K562 (cell line): Measurements from ENCODE around the gene RNU6-9. TPM values are rescaled to one million over a fixed set of nuclear protein-coding genes. Genes with fewer than 3 reads are reported as not detected.

Experiments
- BDP1 ChIP-seq: IDR thresholded peaks from 3 replicates; pipeline ENCODE4 v1.6.1; 2011; ENCODE audit not compliant: insufficient read length, insufficient read depth
- CCNT2 ChIP-seq: IDR thresholded peaks from 2 replicates; pipeline ENCODE4 v1.6.1; 2011; ENCODE audit warnings: borderline replicate concordance, low read depth, mild to moderate bottlenecking, moderate library complexity, mixed read lengths, low read length; ENCODE audit not compliant: insufficient read length; ENCODE audit errors: extremely low read depth
- CREM ChIP-seq: IDR thresholded peaks from 2 replicates; pipeline ENCODE4 v1.6.1; 2014; ENCODE audit warnings: antibody characterized with exemption, low read depth
- EP300 ChIP-seq: IDR thresholded peaks from 2 replicates; pipeline ENCODE4 v1.6.1; 2012; ENCODE audit warnings: low read length, improper control_type of control experiment
- FOXM1 ChIP-seq, 2 experiments: fragments of 450-650 bp in 1 of 2; sonication (generic) in 1 of 2; formaldehyde crosslinking in 1 of 2; IDR thresholded peaks; 2 replicates each; pipeline versions ENCODE4 v1.6.1 to v1.9.0; 2017 to 2022; ENCODE audit warnings: low read depth in 2 of 2, mild to moderate bottlenecking in 2 of 2, missing genetic modification reagents in 1 of 2, moderate library complexity in 1 of 2
- HDGF ChIP-seq: fragments of 450-650 bp; IDR thresholded peaks from 2 replicates; pipeline ENCODE4 v1.6.1; 2016
- IFI16 ChIP-seq: fragments of 250-450 bp; sonication (Bioruptor Pico); IDR thresholded peaks from 2 replicates; pipeline ENCODE4 v2.1.2; 2022; ENCODE audit warnings: mild to moderate bottlenecking, inconsistent platforms
- KDM2B ChIP-seq: fragments of 250-450 bp; sonication (Bioruptor Pico); IDR thresholded peaks from 2 replicates; pipeline ENCODE4 v1.8.0; 2021; ENCODE audit warnings: mild to moderate bottlenecking, moderate library complexity
- LEF1 ChIP-seq: fragments of 450-650 bp; IDR thresholded peaks from 2 replicates; pipeline ENCODE4 v1.6.1; 2016; ENCODE audit warnings: mild to moderate bottlenecking
- NFYB ChIP-seq: IDR thresholded peaks from 2 replicates; pipeline ENCODE4 v1.6.1; 2011; ENCODE audit warnings: mild to moderate bottlenecking, moderate library complexity; ENCODE audit not compliant: insufficient read length; ENCODE audit errors: extremely low read depth
- NRF1 ChIP-seq, 2 experiments: fragments of 450-650 bp; IDR thresholded peaks in 1 of 2; conservative IDR thresholded peaks in 1 of 2; 2 replicates each; pipeline ENCODE4 v1.6.1; 2014; ENCODE audit warnings: mild to moderate bottlenecking in 2 of 2
- POLR2B ChIP-seq: fragments of 450-650 bp; IDR thresholded peaks from 2 replicates; pipeline ENCODE4 v1.6.1; 2018; ENCODE audit warnings: low read depth; ENCODE audit not compliant: partially characterized antibody
- RBM14 ChIP-seq: fragments of 200-400 bp; formaldehyde crosslinking; IDR thresholded peaks from 2 replicates; pipeline ENCODE4 v1.6.1; 2018; ENCODE audit warnings: low read depth, mild to moderate bottlenecking, low read length, moderate library complexity, borderline replicate concordance; ENCODE audit not compliant: insufficient read depth
- RBM22 ChIP-seq: fragments of 200-400 bp; formaldehyde crosslinking; IDR thresholded peaks from 2 replicates; pipeline ENCODE4 v1.6.1; 2018; ENCODE audit warnings: low read length, low read depth; ENCODE audit not compliant: poor library complexity, severe bottlenecking
- RBM39 ChIP-seq: fragments of 200-400 bp; formaldehyde crosslinking; optimal IDR thresholded peaks from 2 replicates; pipeline ENCODE3; 2018; ENCODE audit warnings: low read depth, low read length
- SUPT5H ChIP-seq: fragments of 450-650 bp; IDR thresholded peaks from 2 replicates; pipeline ENCODE4 v1.6.1; 2016
- TFAP4 ChIP-seq: sonication (generic); formaldehyde crosslinking; IDR thresholded peaks from 2 replicates; pipeline ENCODE4 v1.8.0; 2022; ENCODE audit warnings: missing genetic modification reagents, mild to moderate bottlenecking, moderate library complexity, borderline replicate concordance
- THRB ChIP-seq: fragments of 450-650 bp; formaldehyde crosslinking; conservative IDR thresholded peaks from 2 replicates; pipeline ENCODE4 v1.4.0; 2022; ENCODE audit warnings: mild to moderate bottlenecking, missing genetic modification characterization
- XRCC5 ChIP-seq: fragments of 200-400 bp; formaldehyde crosslinking; IDR thresholded peaks from 2 replicates; pipeline ENCODE4 v1.6.1; 2017; ENCODE audit warnings: low read depth, mild to moderate bottlenecking, low read length
- ZNF165 ChIP-seq: fragments of 250-450 bp; sonication (Bioruptor Pico); IDR thresholded peaks from 2 replicates; pipeline ENCODE4 v1.4.0; 2020; ENCODE audit warnings: borderline replicate concordance
- ZNF436 ChIP-seq: fragments of 250-450, 450-650 bp; sonication (Bioruptor Pico); formaldehyde crosslinking; IDR thresholded peaks from 2 replicates; pipeline ENCODE4 v1.7.0; 2020; ENCODE audit warnings: mild to moderate bottlenecking
- polyA plus RNA-seq, 8 experiments: library from polyadenylated mRNA; depleted of rRNA in 4 of 8; stranded (reverse) in 5 of 8; unstranded in 3 of 8; fragments of >200 nt; fragmentation: Nextera tagmentation in 2 of 8; fragmentation: Illumina TruSeq in 1 of 8; extraction: Ambion mirVana in 2 of 8; extraction: Trizol in 1 of 8; gene quantifications; 2 replicates each; pipeline versions ENCODE4 v1.2.1 to v1.2.3, GENCODE V29; 2011 to 2014; ENCODE audit warnings: inconsistent platforms in 1 of 8, missing spikeins in 1 of 8
- total RNA-seq, 7 experiments: library from RNA; depleted of rRNA in 6 of 7; stranded (reverse); fragments of >200 nt in 6 of 7; fragmentation: Illumina TruSeq in 2 of 7; extraction: Trizol in 2 of 7; gene quantifications; 2 replicates each; pipeline versions ENCODE4 v1.2.1 to v1.2.3, GENCODE V29; 2011 to 2021; ENCODE audit warnings: low replicate concordance in 1 of 7
- TF ChIP-seq, protein P1 (sequence below), 3 experiments: IDR thresholded peaks in 2 of 3; conservative IDR thresholded peaks in 1 of 3; 2 replicates each; pipeline ENCODE4 v1.5.1; 2011 to 2012; ENCODE audit warnings: low read length in 3 of 3, mild to moderate bottlenecking in 3 of 3, control low read depth in 2 of 3, improper control_type of control experiment in 1 of 3, inconsistent platforms in 1 of 3, low read depth in 1 of 3, mixed read lengths in 1 of 3, moderate library complexity in 1 of 3; ENCODE audit not compliant: insufficient read depth in 2 of 3

Gene RNU6-9
- total and polyA plus RNA-seq, 9 of the 15 experiments (the other 6 are each of a cell fraction or from before 2014, with no cell fraction given), result not detected

- TF ChIP-seq ZNF436 (CRISPR knock-in tag), result peak; percentile 100
- 0 out of 2 replicates have a peak, but pooled peaks have one; percentile 34 for TF ChIP-seq RBM14
- 0 out of 2 replicates have a peak, but pooled peaks have one; percentile 49 for TF ChIP-seq SUPT5H
- TF ChIP-seq IFI16, result no peak
- peak; percentile 89 for TF ChIP-seq CREM
- peak; percentile 76 for TF ChIP-seq CCNT2
- TF ChIP-seq RBM22, result no peak
- TF ChIP-seq TFAP4 (CRISPR knock-in tag), result peak; percentile 86; the same call in 1 of the 2 replicates
- no peak for TF ChIP-seq LEF1
- TF ChIP-seq THRB (CRISPR knock-in tag), result no peak
- no peak for TF ChIP-seq HDGF
- no peak for TF ChIP-seq ZNF165 (CRISPR knock-in tag)
- no peak for TF ChIP-seq NFYB
- no peak for TF ChIP-seq POLR2B
- TF ChIP-seq RBM39, result no peak
- TF ChIP-seq FOXM1 (IDR thresholded peaks at IDR 0.05; ENCODE audit: low read depth), result no peak
- 0 out of 2 replicates have a peak, but pooled peaks have one; percentile 60 for TF ChIP-seq FOXM1 (CRISPR knock-in tag; IDR thresholded peaks at IDR 0.05; ENCODE audit: low read depth)
- no peak for TF ChIP-seq BDP1
- TF ChIP-seq EP300, result peak; percentile 31; the same call in 1 of the 2 replicates
- peak; percentile 55; the same call in 1 of the 2 replicates for TF ChIP-seq XRCC5
- peak in 1 of 2 experiments; percentile 35; a peak in 2 of 4 replicates for TF ChIP-seq NRF1 (conservative IDR thresholded peaks at IDR 0.05 in 1 of 2, IDR thresholded peaks at IDR 0.05 in 1 of 2)
- TF ChIP-seq, protein P1, sequence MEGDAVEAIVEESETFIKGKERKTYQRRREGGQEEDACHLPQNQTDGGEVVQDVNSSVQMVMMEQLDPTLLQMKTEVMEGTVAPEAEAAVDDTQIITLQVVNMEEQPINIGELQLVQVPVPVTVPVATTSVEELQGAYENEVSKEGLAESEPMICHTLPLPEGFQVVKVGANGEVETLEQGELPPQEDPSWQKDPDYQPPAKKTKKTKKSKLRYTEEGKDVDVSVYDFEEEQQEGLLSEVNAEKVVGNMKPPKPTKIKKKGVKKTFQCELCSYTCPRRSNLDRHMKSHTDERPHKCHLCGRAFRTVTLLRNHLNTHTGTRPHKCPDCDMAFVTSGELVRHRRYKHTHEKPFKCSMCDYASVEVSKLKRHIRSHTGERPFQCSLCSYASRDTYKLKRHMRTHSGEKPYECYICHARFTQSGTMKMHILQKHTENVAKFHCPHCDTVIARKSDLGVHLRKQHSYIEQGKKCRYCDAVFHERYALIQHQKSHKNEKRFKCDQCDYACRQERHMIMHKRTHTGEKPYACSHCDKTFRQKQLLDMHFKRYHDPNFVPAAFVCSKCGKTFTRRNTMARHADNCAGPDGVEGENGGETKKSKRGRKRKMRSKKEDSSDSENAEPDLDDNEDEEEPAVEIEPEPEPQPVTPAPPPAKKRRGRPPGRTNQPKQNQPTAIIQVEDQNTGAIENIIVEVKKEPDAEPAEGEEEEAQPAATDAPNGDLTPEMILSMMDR (IDR thresholded peaks at IDR 0.05 in 2 of 3, conservative IDR thresholded peaks at IDR 0.05 in 1 of 3; ENCODE audit: insufficient read depth in 2 of 3, low read depth in 1 of 3, low read length in 3 of 3), result peak; percentile 91 to 98 (median 96)
- no peak for TF ChIP-seq KDM2B (CRISPR knock-in tag)
These were observed 24.3 kb downstream of the RNU6-9 start, which contains the start of gene KISS1R (continued) for GRCh38 chr19:917323-918151.
